ENCODE data around the gene NR2C2. TPM values are rescaled to one million over a fixed set of nuclear protein-coding genes. Genes with fewer than 3 reads are reported as not detected.

Gene NR2C2
- total RNA-seq, 1 donor from 2014 or later, result 74.1 TPM

DNA sequence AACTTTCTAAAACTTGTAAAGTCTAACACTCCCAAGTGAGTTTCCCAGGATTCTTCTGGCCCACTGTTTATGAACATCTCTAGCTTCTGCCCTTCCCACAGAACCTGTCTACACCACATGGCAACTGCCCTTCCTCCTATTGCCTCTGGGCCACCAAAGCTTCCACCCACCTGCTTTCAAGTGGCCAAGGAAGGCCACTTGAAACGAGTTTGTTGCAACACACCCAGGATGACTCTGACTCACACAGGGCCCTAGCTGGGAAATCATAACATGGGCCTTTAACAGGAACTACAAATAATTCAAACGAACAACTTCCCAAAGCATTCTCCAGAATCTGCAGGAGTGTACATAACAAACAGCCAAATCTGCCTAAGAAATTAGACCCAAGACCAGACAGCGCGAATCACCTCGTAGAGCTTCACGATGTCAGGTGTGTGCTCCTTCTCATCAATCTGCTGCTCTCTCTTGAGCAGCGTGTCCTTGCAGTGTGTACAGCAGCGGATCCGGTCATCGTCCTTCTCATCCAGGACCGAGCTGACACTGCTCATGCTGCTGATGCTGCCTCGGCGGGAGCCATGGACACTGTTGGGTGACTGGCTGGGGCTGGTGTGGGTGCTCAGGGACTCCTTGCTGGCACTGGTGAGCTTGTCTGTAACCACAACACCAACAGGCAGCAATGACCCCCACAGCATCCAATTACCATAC, 134.7 kb downstream of the NR2C2 start:
- no peaks in the 10 kb centered on the region for H3K27me3 Mint-ChIP-seq (ENCODE audit: low read depth)
- TF ChIP-seq, protein P1, sequence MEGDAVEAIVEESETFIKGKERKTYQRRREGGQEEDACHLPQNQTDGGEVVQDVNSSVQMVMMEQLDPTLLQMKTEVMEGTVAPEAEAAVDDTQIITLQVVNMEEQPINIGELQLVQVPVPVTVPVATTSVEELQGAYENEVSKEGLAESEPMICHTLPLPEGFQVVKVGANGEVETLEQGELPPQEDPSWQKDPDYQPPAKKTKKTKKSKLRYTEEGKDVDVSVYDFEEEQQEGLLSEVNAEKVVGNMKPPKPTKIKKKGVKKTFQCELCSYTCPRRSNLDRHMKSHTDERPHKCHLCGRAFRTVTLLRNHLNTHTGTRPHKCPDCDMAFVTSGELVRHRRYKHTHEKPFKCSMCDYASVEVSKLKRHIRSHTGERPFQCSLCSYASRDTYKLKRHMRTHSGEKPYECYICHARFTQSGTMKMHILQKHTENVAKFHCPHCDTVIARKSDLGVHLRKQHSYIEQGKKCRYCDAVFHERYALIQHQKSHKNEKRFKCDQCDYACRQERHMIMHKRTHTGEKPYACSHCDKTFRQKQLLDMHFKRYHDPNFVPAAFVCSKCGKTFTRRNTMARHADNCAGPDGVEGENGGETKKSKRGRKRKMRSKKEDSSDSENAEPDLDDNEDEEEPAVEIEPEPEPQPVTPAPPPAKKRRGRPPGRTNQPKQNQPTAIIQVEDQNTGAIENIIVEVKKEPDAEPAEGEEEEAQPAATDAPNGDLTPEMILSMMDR (IDR thresholded peaks at IDR 0.05; ENCODE audit: unreplicated experiment), result no peak
- no peak overlapping the region for H3K27ac Mint-ChIP-seq
- no peak for DNase-seq (ENCODE audit: low spot score in 2 of 2, unreplicated experiment in 2 of 2)
- peaks cover 55% of the 10 kb centered on the region for H3K36me3 Mint-ChIP-seq
- no peak overlapping the region for H3K4me3 Mint-ChIP-seq
- H3K9me3 Mint-ChIP-seq, result no peaks in the 10 kb centered on the region
- H3K4me1 Mint-ChIP-seq, result no peaks in the 10 kb centered on the region

GRCh38 chr3:15083252-15083651, 135.9 kb downstream of the NR2C2 start:
- Mint-ChIP-seq H3K36me3 (peaks cover 50% of the 10 kb centered on the region), H3K4me1 (no peaks in the 10 kb centered on the region), H3K4me3 (no peak overlapping the region), H3K9me3 (no peaks in the 10 kb centered on the region), H3K27me3 (ENCODE audit: low read depth) (no peaks in the 10 kb centered on the region), H3K27ac (no peak overlapping the region)
- TF ChIP-seq, protein P1 (IDR thresholded peaks at IDR 0.05; ENCODE audit: unreplicated experiment), result no peak
- no peak for DNase-seq (ENCODE audit: low spot score in 2 of 2, unreplicated experiment in 2 of 2)

DNA sequence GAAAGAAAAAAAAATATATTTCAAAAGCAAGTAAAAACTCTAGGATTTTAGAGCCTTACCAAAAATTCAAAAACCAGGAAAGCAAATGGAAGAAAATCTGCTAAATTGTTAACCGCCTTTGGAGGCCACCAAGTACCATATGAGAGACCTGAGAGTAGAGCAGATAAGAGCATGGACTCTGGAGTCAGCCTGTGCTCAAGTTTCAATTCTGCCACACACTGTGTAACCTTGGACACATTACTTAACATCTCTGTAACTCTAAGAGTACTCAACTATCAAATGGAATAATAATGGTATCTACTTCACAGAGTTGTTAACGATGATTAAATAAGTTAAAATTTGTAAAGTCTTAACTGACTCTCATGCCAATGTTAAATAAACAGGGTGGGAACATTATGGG, 138.9 kb downstream of the NR2C2 start:
- Mint-ChIP-seq H3K27me3 (ENCODE audit: low read depth) (no peaks in the 10 kb centered on the region), H3K4me3 (no peak overlapping the region), H3K27ac (no peak overlapping the region), H3K36me3 (peaks cover 42% of the 10 kb centered on the region), H3K4me1 (no peaks in the 10 kb centered on the region), H3K9me3 (no peaks in the 10 kb centered on the region)
- TF ChIP-seq, protein P1 (IDR thresholded peaks at IDR 0.05; ENCODE audit: unreplicated experiment), result no peak
- DNase-seq (ENCODE audit: low spot score in 2 of 2, unreplicated experiment in 2 of 2), result no peak

DNA sequence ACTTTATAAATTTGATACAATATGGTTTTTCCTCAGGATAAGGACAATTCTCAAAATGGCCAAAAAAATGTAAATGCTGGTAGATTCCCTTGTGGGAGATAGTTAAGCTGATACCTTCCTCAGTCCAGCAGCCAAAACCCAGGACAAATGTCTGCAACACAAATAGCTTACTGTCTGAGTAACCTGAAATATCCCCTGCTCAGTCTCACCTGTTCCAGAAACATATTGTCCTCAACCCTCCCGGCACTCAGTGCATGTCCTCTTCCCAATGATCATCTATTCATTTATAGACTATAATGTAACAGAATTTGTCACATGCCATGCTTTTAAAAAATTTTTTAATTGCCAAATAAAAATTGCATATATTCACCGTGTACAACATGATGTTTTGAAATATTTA, 139.3 kb downstream of the NR2C2 start:
- no peak overlapping the region for H3K27ac Mint-ChIP-seq
- no peak for DNase-seq (ENCODE audit: low spot score in 2 of 2, unreplicated experiment in 2 of 2)
- peaks cover 40% of the 10 kb centered on the region for H3K36me3 Mint-ChIP-seq
- H3K4me1 Mint-ChIP-seq, result no peaks in the 10 kb centered on the region
- no peaks in the 10 kb centered on the region for H3K27me3 Mint-ChIP-seq (ENCODE audit: low read depth)
- H3K9me3 Mint-ChIP-seq, result no peaks in the 10 kb centered on the region
- H3K4me3 Mint-ChIP-seq, result no peak overlapping the region
- TF ChIP-seq, protein P1 (IDR thresholded peaks at IDR 0.05; ENCODE audit: unreplicated experiment), result no peak

GRCh38 chr3:15089201-15089600, 141.8 kb downstream of the NR2C2 start:
- no peaks in the 10 kb centered on the region for H3K9me3 Mint-ChIP-seq
- H3K27ac Mint-ChIP-seq, result no peak overlapping the region
- DNase-seq (ENCODE audit: low spot score in 2 of 2, unreplicated experiment in 2 of 2), result no peak
- TF ChIP-seq, protein P1 (IDR thresholded peaks at IDR 0.05; ENCODE audit: unreplicated experiment), result no peak
- peaks cover 8% of the 10 kb centered on the region for H3K4me1 Mint-ChIP-seq
- peaks cover 27% of the 10 kb centered on the region for H3K36me3 Mint-ChIP-seq
- H3K27me3 Mint-ChIP-seq (ENCODE audit: low read depth), result no peaks in the 10 kb centered on the region
- no peak overlapping the region for H3K4me3 Mint-ChIP-seq
